Stimulated activated CD4-positive, alpha-beta T cell treated with anti-CD3 and anti-CD28 coated beads, TNF-alpha, amount 100 ng/mL, for 1 hour (primary cell): ENCODE measurements around the gene MYNN.

ENCODE experiments used
- DNase-seq, 3 donors: peaks; one replicate each; pipeline ENCODE4 v3.0.0-alpha.2; 2020; ENCODE audit warnings: low read depth in 3 of 3, low spot score in 1 of 3

The MYNN gene

GRCh38 chr3:169822983-169823382 lies 49.8 kb downstream of the MYNN start:
- no peak for DNase-seq

GRCh38 chr3:169825316-169825715 lies 52.1 kb downstream of the MYNN start:
- DNase-seq, result no peak

GRCh38 chr3:169827712-169828111 lies 54.5 kb downstream of the MYNN start:
- DNase-seq, result no peak

- no peak for DNase-seq
These were observed 62.3 kb downstream of the MYNN start for GRCh38 chr3:169835533-169835932.

GRCh38 chr3:169836078-169836941 lies 63.1 kb downstream of the MYNN start:
- DNase-seq, result no peak

- no peak for DNase-seq
These were observed 63.7 kb downstream of the MYNN start for GRCh38 chr3:169836942-169837275.

GRCh38 chr3:169838511-169839030 lies 65.4 kb downstream of the MYNN start:
- DNase-seq, result no peak
